GM18858 (cell line): ENCODE results near the gene MAP3K20.
"Not testable (repeated sequence)": the region's sequence is repeated elsewhere in the genome, so short reads cannot be mapped to it uniquely, and the experiment has no call there.

ENCODE experiments used
- ATAC-seq: cut with Tn5 transposase; IDR thresholded peaks from one replicate; pipeline ENCODE4 v1.9.1; 2021; ENCODE audit not compliant: unreplicated experiment

The MAP3K20 gene

DNA sequence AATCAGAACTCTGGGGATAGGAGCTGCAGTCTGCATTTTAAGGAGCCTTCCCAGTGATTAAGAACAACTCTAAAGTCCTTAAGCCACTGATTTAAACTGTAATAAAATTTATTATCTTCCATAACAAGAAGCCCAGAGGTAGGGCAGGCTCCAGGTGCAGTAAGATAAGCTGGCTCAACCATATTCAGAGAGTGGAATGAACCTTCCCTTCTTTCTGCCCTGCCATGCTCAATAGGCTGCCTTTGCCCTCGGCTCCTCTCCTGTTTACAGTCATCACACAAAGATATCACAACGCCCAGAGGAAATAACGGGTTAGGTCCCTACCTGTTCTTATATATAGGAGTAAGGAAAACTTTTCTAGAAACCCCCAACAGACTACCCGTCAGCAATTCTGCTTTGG lies 188.5 kb downstream of the MAP3K20 start:
- no peak for ATAC-seq

- peak; percentile 94 for ATAC-seq
Measured at GRCh38 chr2:173264603-173265366, 189.1 kb downstream of the MAP3K20 start.

DNA sequence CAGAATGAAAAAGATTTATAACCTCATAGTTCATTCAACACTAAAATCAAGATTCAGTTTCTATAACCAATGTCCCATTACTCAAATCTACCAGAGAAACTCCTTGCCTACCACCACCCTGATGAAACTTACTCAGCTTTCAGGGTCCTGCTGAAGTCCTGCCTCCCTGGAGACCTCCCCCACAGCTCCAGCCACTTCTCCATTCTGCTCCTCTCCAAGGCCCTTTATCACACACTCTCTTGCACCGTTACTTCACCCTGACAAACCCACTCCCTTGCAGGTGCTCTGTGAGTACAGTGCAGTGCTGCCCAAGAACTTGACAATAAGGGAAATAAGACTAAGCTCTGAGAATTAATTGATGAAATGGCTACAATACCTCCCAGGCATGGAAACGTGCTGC lies 195.5 kb downstream of the MAP3K20 start:
- no peak for ATAC-seq

DNA sequence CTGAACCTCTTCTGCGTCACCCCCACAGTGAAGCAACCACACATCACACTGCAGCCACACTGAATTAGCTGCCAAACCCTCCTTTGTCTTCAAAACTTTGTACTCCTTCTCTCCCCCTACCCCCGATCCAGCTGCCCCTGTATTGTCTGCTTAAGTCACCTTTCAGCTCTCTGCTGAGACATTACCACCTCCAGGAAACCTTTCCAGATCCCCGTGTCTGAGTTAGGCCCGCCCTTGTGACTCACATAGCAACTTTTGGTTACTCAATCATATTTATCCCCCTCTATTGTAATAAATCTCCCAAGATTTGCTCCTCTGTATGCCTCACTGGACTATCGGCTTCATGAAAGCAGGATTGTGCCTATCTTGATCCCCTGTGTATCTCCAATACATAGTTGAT lies 196.2 kb downstream of the MAP3K20 start:
- ATAC-seq, result no peak

- no peak for ATAC-seq
Measured at GRCh38 chr2:173272849-173273248, 197.2 kb downstream of the MAP3K20 start.

- no peak for ATAC-seq
Measured at GRCh38 chr2:173278794-173279526, 203.3 kb downstream of the MAP3K20 start.

DNA sequence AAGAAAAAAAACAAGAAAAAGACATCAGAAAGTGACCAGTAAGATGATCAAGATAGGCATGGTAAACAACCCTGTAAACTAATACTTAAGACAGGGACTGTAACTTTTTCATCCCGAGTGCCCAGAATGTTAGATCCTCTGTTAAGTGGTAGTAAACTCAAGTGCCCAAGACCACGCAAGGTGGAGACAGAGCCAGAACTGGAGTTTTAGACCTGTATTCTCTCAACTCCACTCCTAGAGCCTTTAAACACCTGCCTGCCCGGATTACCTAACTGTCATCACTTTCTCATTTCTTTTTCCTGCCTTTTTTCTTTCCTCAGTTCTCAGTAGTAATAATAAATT lies 203.9 kb downstream of the MAP3K20 start:
- ATAC-seq, result no peak

- no peak for ATAC-seq
Measured at GRCh38 chr2:173280853-173281252, 205.2 kb downstream of the MAP3K20 start.

GRCh38 chr2:173281898-173282297 lies 206.3 kb downstream of the MAP3K20 start:
- ATAC-seq, result not testable (repeated sequence)

DNA sequence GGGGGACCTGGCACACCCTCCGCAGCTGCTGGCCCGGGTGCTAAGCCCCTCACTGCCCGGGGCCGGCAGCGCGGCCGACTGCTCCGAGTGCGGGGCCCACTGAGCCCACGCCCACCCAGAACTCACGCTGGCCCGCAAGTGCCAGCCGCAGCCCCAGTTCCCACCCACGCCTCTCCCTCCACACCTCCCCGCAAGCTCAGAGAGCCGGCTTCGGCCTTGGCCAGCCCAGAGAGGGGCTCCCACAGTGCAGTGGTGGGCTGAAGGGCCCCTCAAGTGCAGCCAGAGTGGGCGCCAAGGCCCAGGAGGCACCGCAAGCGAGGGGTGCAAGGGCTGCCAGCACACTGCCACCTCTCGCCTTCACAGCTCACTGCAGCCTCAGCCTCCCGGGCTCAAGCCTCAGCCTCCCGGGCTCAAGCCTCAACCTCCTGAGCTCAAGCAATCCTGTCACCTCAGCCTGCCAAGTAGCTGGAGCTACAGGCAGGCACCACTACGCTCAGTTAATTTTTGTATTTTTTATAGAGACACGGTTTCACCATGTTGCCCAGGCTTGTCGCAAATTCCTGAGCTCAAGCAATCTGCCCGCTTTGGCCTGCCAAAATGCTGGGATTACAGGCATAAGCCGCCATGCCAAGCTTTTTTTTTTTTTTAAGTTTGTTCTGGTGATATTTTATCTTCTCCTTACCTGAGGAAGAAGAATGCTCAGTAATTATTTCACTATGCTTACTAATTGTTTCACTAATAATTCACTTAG lies 207.3 kb downstream of the MAP3K20 start:
- no peak for ATAC-seq

DNA sequence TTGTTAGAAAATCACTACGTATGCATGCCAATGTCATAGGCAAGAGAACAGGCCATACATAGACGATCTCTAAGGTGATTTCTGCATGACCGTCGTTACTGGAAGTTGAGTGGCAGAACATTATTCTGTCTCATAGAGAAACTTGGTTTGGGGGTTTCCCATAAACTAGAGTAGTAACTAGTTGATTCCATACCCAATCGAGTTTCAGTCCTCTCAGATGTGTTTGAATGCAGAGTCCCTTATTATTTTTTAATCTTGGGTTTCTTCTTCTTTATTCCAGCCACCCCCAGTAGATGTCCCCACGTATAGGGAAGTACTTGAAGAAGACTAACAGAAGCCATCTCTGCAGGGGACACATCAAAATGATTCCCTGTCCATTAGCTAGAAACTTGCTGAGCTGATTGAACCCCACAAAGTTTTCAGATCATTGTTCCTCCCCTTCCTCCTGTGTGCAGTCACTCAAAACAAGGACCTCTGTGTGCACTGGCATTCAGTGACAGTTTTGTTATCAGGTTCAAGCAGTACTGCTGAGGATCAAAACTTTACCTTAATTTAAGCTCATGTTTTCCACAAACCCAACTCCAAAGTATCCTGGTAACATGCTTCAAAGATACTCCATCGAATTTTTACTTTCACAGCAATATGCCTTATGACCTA lies 210.6 kb downstream of the MAP3K20 start:
- peak; percentile 68 for ATAC-seq

- ATAC-seq, result no peak
Measured at GRCh38 chr2:173287594-173287993, 211.9 kb downstream of the MAP3K20 start.

DNA sequence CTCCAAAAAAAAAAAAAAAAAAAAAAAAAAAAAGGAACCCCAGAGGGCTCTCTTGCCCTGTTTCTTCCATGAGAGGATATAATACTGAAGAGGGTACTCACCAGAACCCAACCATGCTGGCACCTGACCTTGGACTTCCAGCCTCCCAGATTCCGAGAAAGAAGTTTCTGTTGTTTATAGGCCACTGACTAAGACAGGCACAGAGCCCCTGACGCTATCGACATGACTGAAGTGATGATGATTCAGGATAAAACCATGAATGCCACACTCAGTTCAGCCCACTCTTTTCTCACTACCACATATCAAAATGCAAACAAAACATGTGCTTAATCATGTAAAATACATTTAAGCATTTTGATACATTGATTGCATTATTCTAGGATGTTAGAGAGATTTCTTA lies 212.9 kb downstream of the MAP3K20 start:
- ATAC-seq, result no peak

- ATAC-seq, result no peak
Measured at GRCh38 chr2:173290046-173290445, 214.4 kb downstream of the MAP3K20 start.

GRCh38 chr2:173290518-173290917 lies 214.9 kb downstream of the MAP3K20 start:
- ATAC-seq, result no peak

DNA sequence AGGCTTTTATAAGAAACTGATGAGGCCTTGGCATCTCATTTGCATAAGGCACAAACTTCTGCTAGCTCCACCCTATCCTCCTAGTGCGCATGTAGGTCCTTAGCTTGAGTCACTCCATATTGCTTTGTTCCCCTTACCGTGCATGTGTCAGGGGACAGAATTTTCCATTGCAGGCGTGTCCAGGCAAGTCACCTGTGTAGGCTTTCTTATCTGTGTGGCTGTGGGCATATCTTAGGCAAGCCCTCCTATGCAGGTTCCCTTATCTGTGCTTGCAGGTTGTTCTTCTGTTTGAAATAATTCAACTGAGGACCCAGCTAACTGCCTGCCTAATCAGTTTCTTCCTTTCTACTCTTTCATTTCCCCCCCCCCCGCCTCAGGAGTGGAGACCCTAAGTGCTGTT lies 215.8 kb downstream of the MAP3K20 start:
- ATAC-seq, result no peak

DNA sequence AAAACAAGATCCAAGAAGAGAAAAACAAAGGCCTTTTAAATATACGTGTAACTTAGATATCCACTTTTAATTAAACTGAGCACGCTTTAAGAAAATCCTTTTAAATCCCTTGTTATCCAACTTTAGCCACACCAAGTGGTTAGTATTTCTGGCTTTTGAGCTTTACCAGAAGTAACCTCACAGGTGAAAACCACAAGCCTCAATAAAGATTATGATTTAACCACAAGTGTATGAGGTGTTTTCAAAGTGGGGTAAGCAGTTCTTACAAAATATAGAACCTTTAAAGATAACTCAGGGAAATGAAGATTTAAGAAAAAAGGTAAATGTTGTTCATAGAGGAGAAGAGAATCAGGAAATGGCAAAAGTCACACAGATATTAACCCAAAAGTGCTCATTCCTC lies 220.6 kb downstream of the MAP3K20 start:
- ATAC-seq, result no peak

- no peak for ATAC-seq
Measured at GRCh38 chr2:173298536-173299097, 223.0 kb downstream of the MAP3K20 start.

GRCh38 chr2:173299764-173300163 lies 224.1 kb downstream of the MAP3K20 start:
- no peak for ATAC-seq

DNA sequence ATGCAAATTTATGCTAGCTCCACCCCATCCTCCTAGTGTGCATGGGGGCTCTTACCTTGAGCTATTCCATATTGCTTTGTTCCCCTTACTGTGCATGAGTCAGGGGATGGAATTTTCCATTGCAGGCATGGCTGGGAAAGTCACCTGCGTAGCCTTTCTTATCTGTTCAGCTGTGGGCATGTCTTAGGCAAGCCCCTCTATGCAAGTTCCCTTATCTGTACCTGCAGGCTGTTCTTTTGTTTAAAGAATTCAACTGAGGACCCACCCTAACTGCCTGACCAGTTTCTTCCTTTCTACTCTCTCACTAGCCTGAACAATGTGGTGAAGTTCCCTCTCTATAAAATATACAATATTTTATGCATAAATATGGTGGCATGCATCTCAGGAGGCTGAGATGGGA lies 224.8 kb downstream of the MAP3K20 start:
- ATAC-seq, result no peak

GRCh38 chr2:173301549-173301948 lies 225.9 kb downstream of the MAP3K20 start:
- ATAC-seq, result not testable (repeated sequence)
